GM10266 (cell line): ENCODE data around the gene GCA.

Experiments
- DNase-seq: peaks from one replicate; pipeline ENCODE4 v3.0.0; 2012; ENCODE audit errors: extremely low spot score
- TF ChIP-seq, protein P1 (sequence below): IDR thresholded peaks from 2 replicates; pipeline ENCODE4 v1.5.1; 2012; ENCODE audit warnings: mild to moderate bottlenecking, low read depth; ENCODE audit not compliant: control insufficient read depth, insufficient read depth; ENCODE audit errors: missing control alignments

The GCA gene

GRCh38 chr2:162403884-162404283 is 60.0 kb downstream of the GCA start:
- TF ChIP-seq, protein P1, sequence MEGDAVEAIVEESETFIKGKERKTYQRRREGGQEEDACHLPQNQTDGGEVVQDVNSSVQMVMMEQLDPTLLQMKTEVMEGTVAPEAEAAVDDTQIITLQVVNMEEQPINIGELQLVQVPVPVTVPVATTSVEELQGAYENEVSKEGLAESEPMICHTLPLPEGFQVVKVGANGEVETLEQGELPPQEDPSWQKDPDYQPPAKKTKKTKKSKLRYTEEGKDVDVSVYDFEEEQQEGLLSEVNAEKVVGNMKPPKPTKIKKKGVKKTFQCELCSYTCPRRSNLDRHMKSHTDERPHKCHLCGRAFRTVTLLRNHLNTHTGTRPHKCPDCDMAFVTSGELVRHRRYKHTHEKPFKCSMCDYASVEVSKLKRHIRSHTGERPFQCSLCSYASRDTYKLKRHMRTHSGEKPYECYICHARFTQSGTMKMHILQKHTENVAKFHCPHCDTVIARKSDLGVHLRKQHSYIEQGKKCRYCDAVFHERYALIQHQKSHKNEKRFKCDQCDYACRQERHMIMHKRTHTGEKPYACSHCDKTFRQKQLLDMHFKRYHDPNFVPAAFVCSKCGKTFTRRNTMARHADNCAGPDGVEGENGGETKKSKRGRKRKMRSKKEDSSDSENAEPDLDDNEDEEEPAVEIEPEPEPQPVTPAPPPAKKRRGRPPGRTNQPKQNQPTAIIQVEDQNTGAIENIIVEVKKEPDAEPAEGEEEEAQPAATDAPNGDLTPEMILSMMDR: no peak
- no peak for DNase-seq
